ENCODE data around the gene UTP4. TPM values are rescaled to one million over a fixed set of nuclear protein-coding genes. Genes with fewer than 3 reads are reported as not detected.
"Not testable (repeated sequence)": the region's sequence is repeated elsewhere in the genome, so short reads cannot be mapped to it uniquely, and the experiment has no call there.

The UTP4 gene
- total and polyA plus RNA-seq, 8 donors: 24.7 to 51.1 (median 46.0) TPM

DNA sequence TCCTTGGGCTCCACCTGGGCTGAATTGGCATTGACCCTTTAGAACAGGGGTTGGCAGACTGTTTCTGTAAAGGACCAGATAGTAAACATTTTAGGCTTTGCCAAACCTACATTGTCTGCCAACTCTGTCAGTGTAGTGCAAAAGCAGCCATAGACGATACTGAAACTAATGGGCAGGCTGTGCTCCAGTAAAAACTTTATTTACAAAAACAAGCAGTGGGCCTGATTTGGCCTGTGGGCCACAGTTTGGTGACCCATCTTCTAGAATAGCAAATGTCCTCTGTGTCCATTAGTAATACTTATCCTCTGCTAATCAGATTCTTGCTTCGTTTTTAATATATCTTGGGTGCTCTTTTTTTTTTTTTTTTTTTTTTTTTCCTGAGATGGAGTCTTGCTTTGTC is 6.2 kb downstream of the UTP4 start:
- ATAC-seq: no peak
- DNase-seq: no peak
- TF ChIP-seq CTCF (IDR thresholded peaks at IDR 0.05): no peak
- H3K27ac ChIP-seq: no peak overlapping the region
- intact Hi-C loops (cut with DNase I): no loop called here
- H3K27me3 ChIP-seq: no peaks in the 10 kb centered on the region
- H3K36me3 ChIP-seq: peaks cover 0 to 66% of the 10 kb centered on the region in 2 donors
- peaks cover 0 to 12% of the 10 kb centered on the region in 2 donors for H3K4me1 ChIP-seq
- no peak overlapping the region for H3K4me3 ChIP-seq
- no peaks in the 10 kb centered on the region for H3K9me3 ChIP-seq

DNA sequence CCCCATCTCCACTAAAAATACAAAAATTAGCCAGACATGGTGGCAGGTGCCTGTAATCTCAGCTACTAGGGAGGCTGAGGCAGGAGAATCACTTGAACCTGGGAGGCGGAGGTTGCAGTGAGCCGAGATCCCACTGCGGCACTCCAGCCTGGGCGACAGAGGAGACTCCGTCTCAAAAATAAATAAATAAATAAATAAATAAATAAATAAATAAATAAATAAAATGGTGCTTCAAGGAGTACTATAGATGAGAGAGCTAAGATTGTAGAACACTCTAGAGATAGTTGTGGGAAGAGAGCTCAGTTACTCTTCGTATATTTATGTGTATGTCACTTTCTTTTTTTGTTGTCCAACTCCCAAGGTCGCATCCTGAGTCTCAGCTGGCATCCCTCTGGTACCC is 7.0 kb downstream of the UTP4 start:
- H3K9me3 ChIP-seq; H3K27me3 ChIP-seq; intact Hi-C loops (cut with DNase I); H3K4me3 ChIP-seq; H3K4me1 ChIP-seq; ATAC-seq; H3K27ac ChIP-seq; DNase-seq: not testable (repeated sequence)
- H3K36me3 ChIP-seq: peaks cover 0 to 75% of the 10 kb centered on the region in 2 donors

DNA sequence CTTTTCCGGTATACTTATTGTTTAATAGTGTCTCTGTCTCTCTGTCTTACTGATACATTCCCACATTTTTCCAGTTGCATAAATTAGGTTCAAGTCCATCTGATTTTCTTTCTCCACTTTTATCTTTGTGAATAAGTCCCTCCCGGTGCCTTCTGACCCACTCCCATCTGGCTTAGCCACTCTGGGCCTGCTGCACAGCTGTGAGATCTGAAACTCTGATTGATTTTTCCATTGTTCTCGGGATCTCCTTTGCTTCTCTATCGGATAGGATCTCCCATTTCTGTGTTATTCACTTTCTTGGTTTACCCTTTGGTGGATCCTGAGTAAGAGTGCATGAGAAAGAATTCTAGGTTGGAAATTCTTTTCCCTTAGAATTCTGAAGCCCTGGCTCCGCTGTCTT is 8.6 kb downstream of the UTP4 start:
- H3K4me1 ChIP-seq: no peaks in the 10 kb centered on the region
- peaks cover 0 to 90% of the 10 kb centered on the region in 2 donors for H3K36me3 ChIP-seq
- ATAC-seq: no peak
- intact Hi-C loops (cut with DNase I): no loop called here
- H3K9me3 ChIP-seq: no peaks in the 10 kb centered on the region
- no peak overlapping the region for H3K4me3 ChIP-seq
- no peak for DNase-seq
- no peak overlapping the region for H3K27ac ChIP-seq
- no peak for TF ChIP-seq CTCF (IDR thresholded peaks at IDR 0.05)
- no peaks in the 10 kb centered on the region for H3K27me3 ChIP-seq

GRCh38 chr16:69141936-69142335 is 9.5 kb downstream of the UTP4 start:
- no peaks in the 10 kb centered on the region for H3K4me1 ChIP-seq
- DNase-seq (no peak), ATAC-seq (no peak)
- no peaks in the 10 kb centered on the region for H3K9me3 ChIP-seq
- no peak overlapping the region for H3K4me3 ChIP-seq
- no peak overlapping the region for H3K27ac ChIP-seq
- TF ChIP-seq CTCF (IDR thresholded peaks at IDR 0.05): no peak
- H3K27me3 ChIP-seq: no peaks in the 10 kb centered on the region
- peaks cover 0 to 94% of the 10 kb centered on the region in 2 donors for H3K36me3 ChIP-seq
- intact Hi-C loops (cut with DNase I): no loop called here

DNA sequence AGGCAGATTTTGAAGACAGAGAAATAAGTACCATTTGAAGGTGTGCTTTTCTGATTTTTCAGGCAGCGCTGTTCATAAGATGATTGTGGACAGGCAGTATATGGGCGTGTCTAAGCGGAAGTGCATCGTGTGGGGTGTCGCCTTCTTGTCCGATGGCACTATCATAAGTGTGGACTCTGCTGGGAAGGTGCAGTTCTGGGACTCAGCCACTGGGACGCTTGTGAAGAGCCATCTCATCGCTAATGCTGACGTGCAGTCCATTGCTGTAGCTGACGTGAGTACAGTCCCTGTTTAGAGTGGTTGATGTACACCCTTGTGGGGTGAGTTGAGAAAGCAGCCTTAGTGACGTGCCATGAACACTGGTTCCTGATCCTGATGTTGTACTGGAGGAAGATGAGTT is 10.7 kb downstream of the UTP4 start:
- DNase-seq: no peak
- Histone ChIP-seq H3K36me3 (peaks cover 0 to 93% of the 10 kb centered on the region in 2 donors), H3K4me3 (no peak overlapping the region), H3K27ac (no peak overlapping the region), H3K9me3 (no peaks in the 10 kb centered on the region), H3K4me1 (no peaks in the 10 kb centered on the region), H3K27me3 (no peaks in the 10 kb centered on the region)
- no peak for TF ChIP-seq CTCF (IDR thresholded peaks at IDR 0.05)
- ATAC-seq: no peak
- intact Hi-C loops (cut with DNase I): no loop called here

DNA sequence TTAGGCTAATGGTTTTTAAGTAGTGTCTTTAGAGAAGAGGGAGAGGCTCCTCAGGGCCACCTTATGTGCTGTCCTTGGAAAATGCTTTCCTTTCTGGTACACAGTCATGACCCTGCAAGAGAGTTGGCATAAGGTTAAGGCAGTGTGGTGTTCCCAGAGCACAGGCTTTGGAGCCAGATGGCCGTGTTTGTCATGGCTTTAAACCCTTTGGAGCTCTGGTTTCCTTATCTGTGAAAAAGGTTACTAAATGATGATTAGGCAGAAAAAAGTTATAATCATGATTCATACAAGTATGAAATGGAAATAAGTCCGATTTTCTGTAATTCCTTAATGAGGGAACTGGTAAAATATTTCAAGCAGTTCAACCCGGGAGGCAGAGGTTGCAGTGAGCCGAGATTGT is 13.2 kb downstream of the UTP4 start:
- TF ChIP-seq CTCF (IDR thresholded peaks at IDR 0.05): no peak
- no peaks in the 10 kb centered on the region for H3K27me3 ChIP-seq
- H3K4me3 ChIP-seq: no peak overlapping the region
- ATAC-seq: peak; percentile 21
- H3K9me3 ChIP-seq: no peaks in the 10 kb centered on the region
- no peak for DNase-seq
- intact Hi-C loops (cut with DNase I): no loop called here
- H3K4me1 ChIP-seq: no peaks in the 10 kb centered on the region
- H3K36me3 ChIP-seq: peaks cover 0 to 93% of the 10 kb centered on the region in 2 donors
- no peak overlapping the region for H3K27ac ChIP-seq

DNA sequence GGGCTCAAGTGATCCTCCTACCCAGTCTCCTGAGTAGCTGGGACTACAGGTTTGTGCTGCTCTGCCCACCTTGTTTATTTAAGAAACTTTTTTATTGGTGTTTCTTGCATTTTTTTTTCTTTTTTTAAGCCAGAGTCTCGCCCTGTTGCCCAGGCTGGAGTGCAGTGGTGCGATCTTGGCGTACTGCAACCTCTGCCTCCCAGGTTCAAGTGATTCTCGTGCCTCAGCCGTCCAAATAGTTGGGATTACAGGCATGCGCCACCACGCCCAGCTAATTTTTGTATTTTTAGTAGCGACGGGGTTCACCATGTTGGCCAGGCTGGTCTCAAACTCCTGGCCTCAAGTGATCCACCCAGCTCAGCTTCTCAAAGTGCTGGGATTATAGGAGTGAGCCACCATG is 17.2 kb downstream of the UTP4 start:
- not testable (repeated sequence) for ATAC-seq, H3K4me1 ChIP-seq, DNase-seq, H3K9me3 ChIP-seq, H3K27ac ChIP-seq, H3K4me3 ChIP-seq, H3K27me3 ChIP-seq
- peaks cover 0 to 97% of the 10 kb centered on the region in 2 donors for H3K36me3 ChIP-seq
- intact Hi-C loops (cut with DNase I): loop anchor here in 1 of 2 donors (5.0 kb wide), 1 partner anchor 138 kb away; no protein-coding TSS in a partner anchor

Measured in left lung (tissue), 10 donors.